Measurements from ENCODE around the gene EFEMP2.

- TF ChIP-seq, protein P1, sequence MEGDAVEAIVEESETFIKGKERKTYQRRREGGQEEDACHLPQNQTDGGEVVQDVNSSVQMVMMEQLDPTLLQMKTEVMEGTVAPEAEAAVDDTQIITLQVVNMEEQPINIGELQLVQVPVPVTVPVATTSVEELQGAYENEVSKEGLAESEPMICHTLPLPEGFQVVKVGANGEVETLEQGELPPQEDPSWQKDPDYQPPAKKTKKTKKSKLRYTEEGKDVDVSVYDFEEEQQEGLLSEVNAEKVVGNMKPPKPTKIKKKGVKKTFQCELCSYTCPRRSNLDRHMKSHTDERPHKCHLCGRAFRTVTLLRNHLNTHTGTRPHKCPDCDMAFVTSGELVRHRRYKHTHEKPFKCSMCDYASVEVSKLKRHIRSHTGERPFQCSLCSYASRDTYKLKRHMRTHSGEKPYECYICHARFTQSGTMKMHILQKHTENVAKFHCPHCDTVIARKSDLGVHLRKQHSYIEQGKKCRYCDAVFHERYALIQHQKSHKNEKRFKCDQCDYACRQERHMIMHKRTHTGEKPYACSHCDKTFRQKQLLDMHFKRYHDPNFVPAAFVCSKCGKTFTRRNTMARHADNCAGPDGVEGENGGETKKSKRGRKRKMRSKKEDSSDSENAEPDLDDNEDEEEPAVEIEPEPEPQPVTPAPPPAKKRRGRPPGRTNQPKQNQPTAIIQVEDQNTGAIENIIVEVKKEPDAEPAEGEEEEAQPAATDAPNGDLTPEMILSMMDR (optimal IDR thresholded peaks at IDR 0.05 in 1 of 3, IDR thresholded peaks at IDR 0.05 in 1 of 3, conservative IDR thresholded peaks at IDR 0.05 in 1 of 3; ENCODE audit: extremely low read depth in 1 of 3, insufficient read depth in 2 of 3, low read length in 3 of 3): no peak
- TF ChIP-seq EZH2 (IDR thresholded peaks at IDR 0.05; ENCODE audit: low read length): no peak
Observed at GRCh38 chr11:65863889-65864705, 8.5 kb downstream of the EFEMP2 start.

Measured in keratinocyte (primary cell).